ENCODE data around the gene LTBP1. TPM values are rescaled to one million over a fixed set of nuclear protein-coding genes. Genes with fewer than 3 reads are reported as not detected.

Gene LTBP1
- total and polyA plus RNA-seq, 9 donors: 13.5 to 117 (median 41.8) TPM

- Histone ChIP-seq H3K27me3 (no peaks in the 10 kb centered on the region), H3K36me3 (no peaks in the 10 kb centered on the region), H3K27ac (no peak overlapping the region), H3K4me1 (ENCODE audit: insufficient read depth) (peaks cover 3% of the 10 kb centered on the region), H3K4me3 (no peak overlapping the region), H3K9me3 (no peaks in the 10 kb centered on the region)
- intact Hi-C loops (cut with DNase I): no loop called here
- DNase-seq: no peak
- TF ChIP-seq EP300 (IDR thresholded peaks at IDR 0.05) (no peak), CTCF (IDR thresholded peaks at IDR 0.05) (no peak), POLR2A (IDR thresholded peaks at IDR 0.05) (no peak)
- WGBS, 3 donors: 80 to 84% (median 82%) methylated on average over 2 of the region's 2 CpGs
These were observed 291.4 kb downstream of the LTBP1 start for GRCh38 chr2:33238111-33238510.

- Histone ChIP-seq H3K4me1 (ENCODE audit: insufficient read depth) (peaks cover 3% of the 10 kb centered on the region), H3K27me3 (no peaks in the 10 kb centered on the region), H3K27ac (no peak overlapping the region), H3K36me3 (no peaks in the 10 kb centered on the region), H3K4me3 (no peak overlapping the region), H3K9me3 (no peaks in the 10 kb centered on the region)
- DNase-seq: no peak
- WGBS, 3 donors: 66 to 75% (median 72%) methylated on average over 4 of the region's 4 CpGs
- no peak for TF ChIP-seq CTCF (IDR thresholded peaks at IDR 0.05)
- no peak for TF ChIP-seq EP300 (IDR thresholded peaks at IDR 0.05)
- no peak for TF ChIP-seq POLR2A (IDR thresholded peaks at IDR 0.05)
- intact Hi-C loops (cut with DNase I): no loop called here
These were observed 293.4 kb downstream of the LTBP1 start for GRCh38 chr2:33240178-33240577.

- TF ChIP-seq EP300 (IDR thresholded peaks at IDR 0.05) (no peak), POLR2A (IDR thresholded peaks at IDR 0.05) (no peak), CTCF (IDR thresholded peaks at IDR 0.05) (no peak)
- no peak for DNase-seq
- H3K9me3 ChIP-seq: no peaks in the 10 kb centered on the region
- H3K36me3 ChIP-seq: no peaks in the 10 kb centered on the region
- no peaks in the 10 kb centered on the region for H3K27me3 ChIP-seq
- WGBS, 3 donors: 89 to 94% (median 93%) methylated on average over 5 of the region's 5 CpGs
- peaks cover 3% of the 10 kb centered on the region for H3K4me1 ChIP-seq (ENCODE audit: insufficient read depth)
- intact Hi-C loops (cut with DNase I): no loop called here
- no peak overlapping the region for H3K4me3 ChIP-seq
- no peak overlapping the region for H3K27ac ChIP-seq
These were observed 294.3 kb downstream of the LTBP1 start for GRCh38 chr2:33241072-33241471.

GRCh38 chr2:33241581-33241980 is 294.8 kb downstream of the LTBP1 start:
- TF ChIP-seq EP300 (IDR thresholded peaks at IDR 0.05) (no peak), CTCF (IDR thresholded peaks at IDR 0.05) (no peak), POLR2A (IDR thresholded peaks at IDR 0.05) (no peak)
- WGBS, 3 donors: 71 to 87% (median 77%) methylated on average over 3 of the region's 3 CpGs
- H3K9me3 ChIP-seq: no peaks in the 10 kb centered on the region
- peaks cover 3% of the 10 kb centered on the region for H3K4me1 ChIP-seq (ENCODE audit: insufficient read depth)
- no peak overlapping the region for H3K4me3 ChIP-seq
- no peaks in the 10 kb centered on the region for H3K27me3 ChIP-seq
- H3K27ac ChIP-seq: no peak overlapping the region
- no peak for DNase-seq
- intact Hi-C loops (cut with DNase I): no loop called here
- no peaks in the 10 kb centered on the region for H3K36me3 ChIP-seq

Data from ovary (tissue), 9 donors.